Activated gamma-delta T cell treated with Interleukin-2 at 50 U/mL for 16 hours (primary cell): ENCODE data around the gene P2RY11.

Experiments
- DNase-seq: peaks from one replicate; pipeline ENCODE4 v3.0.0-alpha.2; 2020

Gene P2RY11

DNA sequence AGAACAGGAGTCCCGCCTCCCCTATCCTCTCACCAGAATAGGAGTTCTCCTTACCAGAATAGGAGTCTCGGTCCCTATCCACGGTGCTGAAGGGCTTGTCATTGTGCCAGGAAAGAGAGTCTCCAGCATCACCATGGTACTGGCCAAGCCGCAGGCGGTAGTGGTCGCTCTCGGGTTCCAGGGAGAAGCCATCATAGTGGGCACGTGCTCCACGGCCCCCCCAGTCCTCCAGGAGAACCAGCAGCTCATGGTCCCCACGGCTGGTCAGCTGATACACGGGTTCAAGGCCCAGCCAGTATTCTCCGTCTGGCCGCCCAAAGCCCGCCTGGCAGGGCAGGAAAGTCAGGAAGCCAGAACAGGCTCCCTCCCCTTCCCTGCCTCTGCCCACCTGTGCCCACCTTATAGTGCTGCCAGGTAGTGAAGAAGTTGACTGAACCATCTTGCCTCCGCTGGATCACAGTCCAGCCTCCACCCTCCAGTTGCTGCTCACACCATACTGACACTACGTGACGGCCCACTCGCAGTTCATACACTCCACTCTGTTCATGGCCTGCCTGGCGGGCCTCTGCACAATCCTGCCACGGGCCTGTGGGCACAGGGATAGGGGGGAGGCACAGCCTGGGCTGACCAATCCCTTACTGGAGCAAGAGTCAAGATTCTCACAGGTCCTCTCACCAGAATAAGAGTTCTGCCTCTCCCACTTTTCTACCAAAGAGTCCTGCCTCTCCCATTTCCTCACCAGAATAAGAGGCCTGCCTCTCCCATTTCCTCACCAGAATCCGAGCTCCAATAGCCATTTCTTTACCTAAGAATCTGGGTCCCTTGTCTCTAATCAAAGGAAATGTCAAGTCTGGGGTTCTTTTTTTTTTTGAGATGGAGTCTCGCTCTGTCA lies 18.0 kb upstream of the P2RY11 start:
- no peak for DNase-seq

DNA sequence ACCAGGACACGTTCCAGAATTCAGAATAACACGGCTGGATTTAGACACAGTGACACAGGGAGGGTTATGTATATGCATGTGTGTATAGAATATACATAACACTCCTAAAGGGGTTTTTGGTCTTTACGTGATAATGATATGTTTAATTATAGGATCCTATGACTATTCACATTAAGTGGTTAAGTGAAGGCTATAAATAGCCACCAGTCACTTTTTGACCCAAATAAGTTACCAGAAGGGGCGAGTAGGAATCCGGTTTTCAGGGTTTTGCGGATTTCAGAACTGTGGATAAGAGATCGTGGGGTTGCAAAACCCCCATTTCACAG lies 15.9 kb upstream of the P2RY11 start:
- no peak for DNase-seq

DNA sequence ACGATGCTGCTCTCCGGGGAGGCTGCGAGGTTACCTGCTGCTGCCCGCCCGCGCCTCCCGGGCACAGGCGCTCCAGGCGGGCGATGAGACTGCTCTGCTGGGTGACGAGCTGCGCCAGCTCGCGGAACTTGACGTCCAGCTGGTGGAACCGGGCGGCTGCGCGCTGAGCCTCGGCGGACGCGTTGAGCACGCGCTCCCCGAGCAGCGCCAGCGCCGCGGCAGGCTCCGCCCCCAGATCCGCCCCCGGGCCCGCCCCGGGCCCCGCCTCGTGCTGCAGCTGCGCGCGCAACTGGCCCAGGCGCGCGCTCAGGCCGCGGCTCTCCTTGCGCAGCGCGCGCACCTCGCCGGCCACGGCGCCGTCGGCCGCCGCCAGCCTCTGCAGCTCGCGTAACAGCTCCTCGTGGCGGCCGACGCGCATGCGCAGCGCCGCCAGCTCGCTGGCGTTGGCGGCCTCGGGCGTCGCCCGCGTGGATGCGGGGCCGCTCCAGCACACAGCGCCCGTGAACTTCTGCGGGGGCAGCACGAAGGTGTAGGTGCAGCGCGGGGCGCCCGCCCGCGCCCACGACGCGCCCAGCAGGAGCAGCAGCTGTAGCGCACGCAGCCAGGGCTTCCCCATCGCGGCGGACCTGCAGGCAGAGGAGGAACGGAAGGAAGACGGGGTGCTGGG lies 15.4 kb upstream of the P2RY11 start:
- peak; percentile 86 for DNase-seq

DNA sequence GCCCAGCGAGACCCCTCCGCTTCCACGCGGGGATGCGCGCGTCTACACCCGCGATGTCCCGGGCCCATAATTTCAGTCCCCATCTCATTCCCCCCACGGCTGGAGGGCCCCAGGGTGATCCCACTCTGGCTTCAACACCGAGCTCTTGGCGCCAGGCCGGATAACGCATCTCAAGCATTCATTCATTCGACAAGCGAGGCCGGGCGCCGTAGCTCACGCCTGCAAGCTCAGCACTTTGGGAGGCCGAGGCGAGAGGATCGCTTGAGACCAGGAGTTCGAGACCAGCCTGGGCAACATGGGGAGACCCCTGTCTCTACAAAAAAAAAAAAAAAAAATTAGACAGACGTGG lies 14.9 kb upstream of the P2RY11 start:
- DNase-seq, result no peak

DNA sequence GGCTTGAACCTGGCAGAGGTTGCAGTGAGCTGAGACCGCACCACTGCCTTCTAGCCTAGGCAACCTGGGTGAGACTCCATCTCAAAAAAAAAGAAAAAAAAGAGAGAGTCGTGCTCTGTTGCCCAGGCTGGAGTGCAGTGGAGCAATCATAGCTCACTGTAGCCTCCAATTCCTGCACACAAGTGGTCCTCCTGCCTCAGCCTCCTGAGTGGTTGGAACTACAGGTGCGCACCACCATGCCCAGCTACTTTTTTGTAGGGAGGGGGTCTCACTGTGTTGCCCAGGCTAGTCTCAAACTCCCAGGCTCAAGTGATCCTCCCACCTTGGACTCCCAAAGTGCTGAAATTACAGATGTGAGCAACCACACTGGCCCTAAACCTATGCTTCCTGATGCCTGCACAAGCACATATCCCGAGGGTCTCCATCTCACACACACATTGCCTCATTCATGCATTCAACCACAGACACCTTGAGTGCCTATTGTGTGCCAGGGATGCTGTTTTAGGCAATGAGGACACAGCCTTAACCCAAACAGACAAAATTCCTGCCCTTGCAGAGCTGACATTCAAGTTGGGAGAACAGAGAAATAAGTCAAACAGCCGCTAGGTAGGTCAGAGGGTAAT lies 11.2 kb upstream of the P2RY11 start:
- DNase-seq, result no peak

DNA sequence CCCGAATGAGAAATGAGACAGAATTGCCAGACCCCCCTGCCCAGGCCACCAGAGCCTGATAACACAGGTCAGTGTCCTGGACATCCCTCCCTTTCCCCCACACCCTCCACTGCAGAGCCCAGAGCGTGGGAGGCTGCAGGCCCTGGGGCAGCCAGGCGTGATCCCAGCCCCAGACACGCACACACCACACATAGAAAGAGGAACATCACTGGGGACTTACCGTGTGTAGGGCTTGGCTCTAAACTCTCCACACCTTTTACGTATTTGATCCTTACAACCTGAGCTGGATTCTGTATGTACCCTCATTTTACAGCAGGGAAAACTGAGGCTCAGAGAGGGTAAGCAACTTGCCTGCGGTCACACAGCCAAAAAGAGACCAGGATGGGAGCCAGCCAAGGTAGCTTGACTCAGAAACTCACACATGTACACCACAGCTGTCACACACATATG lies 8.7 kb upstream of the P2RY11 start:
- no peak for DNase-seq

DNA sequence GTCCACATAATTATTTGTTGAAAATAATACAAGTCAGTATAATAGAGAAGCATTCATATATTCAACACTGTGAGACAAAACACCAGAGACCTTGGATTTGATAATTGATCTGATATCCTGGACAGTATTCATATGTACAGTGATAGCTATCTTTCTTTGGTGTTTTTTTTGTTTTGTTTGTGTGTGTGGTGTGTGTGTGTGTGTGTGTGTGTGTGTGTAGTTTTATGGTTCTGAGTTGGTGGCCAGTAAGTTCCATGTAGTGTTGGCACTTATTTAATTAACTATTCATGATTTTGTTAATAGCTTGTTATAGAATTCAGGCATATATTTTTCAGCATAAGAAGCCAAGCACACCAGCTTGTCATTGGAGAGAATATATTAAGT lies 7.4 kb upstream of the P2RY11 start:
- DNase-seq, result no peak

DNA sequence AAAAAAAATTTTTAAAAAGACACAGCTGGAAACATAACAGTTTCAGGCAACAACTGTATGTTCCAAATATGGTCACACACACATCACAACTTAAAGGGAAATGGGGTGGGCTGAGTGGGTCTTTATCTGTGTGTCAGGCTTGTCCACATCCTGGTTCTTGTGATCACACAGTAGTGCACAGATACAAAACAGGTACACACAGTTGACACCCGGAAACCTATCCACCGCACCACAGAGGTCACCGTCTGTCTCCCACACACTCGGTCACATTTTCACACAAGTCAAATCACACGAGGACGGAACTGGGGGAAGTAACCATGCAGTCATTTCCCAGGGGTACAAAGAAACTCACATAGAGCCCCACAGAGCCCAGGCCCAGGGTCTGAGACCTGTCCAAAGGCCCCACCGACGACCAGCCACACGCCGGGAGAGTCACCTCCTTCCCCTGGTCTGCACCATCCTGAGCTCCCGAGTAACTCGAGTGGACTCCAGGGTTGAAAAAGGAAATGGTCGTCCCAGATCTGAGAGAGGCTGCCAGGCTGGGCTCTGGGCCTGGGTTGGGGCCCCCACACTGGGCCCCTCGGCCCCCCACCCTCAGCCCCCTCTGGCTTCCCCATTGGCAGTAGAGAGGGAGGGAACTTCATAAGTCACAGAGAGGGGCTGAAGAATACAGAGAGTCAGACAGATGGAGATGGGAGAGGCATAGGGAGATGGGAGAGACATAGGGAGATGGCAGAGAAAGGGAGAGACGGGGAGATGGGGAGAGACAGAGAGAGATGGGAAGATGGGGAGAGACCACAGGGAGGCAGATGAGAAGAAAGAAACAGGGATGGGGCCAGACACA lies 6.6 kb upstream of the P2RY11 start:
- peak; percentile 82 for DNase-seq

DNA sequence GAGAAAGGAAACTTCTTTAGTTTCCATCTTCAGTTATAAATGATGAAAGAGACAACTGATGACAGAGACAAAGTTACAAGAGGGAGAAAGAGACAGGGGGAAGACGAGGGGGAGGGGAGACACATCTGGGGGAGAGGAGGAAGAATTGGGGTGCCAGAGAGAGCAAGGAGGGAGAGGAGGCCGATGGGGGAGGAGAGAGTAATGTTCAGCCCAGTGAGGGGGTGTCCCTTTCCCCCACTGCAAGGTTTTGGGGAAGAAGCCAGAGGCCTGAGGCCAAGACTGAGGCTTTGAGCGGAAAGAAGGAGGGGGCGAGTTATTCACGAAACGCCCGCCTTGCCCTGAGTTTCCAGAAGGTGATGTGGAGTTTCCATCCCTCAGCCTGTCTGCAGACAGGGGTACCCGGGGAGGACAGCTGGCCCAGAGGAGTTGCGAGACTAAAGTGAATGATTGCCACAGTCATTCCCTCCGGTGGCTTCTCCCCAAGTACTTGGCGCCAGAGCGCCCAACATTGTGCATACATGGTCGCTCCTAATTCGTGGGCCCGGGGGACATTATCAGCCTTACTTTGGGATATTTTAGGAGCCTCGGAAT lies 5.9 kb upstream of the P2RY11 start:
- DNase-seq, result peak; percentile 47

DNA sequence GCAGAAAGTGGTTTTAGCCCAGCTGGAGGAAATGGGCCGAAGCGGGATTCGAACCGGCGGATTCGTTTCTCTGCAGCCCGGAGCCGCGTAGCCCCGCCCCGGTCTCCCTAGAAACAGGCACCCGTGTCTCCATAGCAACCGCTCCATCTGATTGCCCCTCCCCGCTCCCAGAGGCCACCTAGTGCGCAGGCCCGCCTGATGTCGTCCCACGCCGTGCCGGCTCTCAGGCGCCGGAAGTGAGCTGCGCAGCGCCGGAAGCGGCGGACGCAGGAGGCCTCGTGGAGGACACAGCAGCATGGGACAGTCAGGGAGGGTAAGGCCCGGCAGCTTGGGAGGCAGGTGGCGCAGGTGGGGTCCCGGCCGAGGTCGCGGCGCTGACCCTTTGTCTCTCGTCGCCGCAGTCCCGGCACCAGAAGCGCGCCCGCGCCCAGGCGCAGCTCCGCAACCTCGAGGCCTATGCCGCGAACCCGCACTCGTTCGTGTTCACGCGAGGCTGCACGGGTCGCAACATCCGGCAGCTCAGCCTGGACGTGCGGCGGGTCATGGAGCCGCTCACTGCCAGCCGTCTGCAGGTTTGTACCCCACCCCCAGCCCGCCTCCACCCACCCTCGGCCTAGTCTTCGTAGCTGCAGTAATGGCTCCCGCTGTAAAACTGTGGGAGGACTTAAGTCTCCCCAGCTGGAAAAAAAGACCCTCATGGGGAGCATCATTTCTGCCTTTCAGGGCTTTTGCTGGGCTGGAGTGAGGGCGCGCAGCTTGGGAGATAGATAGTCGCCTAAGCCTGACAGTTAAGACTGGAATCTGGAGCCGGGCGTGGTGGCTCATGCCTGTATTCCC lies 5.2 kb upstream of the P2RY11 start, which contains the start of gene PPAN:
PPAN (plus strand) TSS at position 263 of the 837 bp plus-strand sequence; CDS start at position 296, 33 bp downstream.
- peak; percentile 97 for DNase-seq

DNA sequence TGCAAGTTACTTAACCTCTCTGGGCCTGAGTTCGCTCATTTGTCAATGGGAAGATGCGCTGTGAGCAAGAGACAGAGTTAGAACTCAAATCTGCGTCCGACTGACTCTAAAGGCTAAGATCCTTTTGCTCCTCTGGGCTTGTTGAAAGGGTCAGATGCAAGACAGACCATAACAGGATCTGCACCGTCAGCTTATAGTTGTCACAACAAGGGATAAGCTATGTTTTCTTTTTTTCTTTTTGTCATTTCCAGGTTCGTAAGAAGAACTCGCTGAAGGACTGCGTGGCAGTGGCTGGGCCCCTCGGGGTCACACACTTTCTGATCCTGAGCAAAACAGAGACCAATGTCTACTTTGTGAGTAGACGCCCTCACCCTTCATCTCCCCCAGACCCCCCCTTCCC lies 4.2 kb upstream of the P2RY11 start:
- DNase-seq, result no peak

DNA sequence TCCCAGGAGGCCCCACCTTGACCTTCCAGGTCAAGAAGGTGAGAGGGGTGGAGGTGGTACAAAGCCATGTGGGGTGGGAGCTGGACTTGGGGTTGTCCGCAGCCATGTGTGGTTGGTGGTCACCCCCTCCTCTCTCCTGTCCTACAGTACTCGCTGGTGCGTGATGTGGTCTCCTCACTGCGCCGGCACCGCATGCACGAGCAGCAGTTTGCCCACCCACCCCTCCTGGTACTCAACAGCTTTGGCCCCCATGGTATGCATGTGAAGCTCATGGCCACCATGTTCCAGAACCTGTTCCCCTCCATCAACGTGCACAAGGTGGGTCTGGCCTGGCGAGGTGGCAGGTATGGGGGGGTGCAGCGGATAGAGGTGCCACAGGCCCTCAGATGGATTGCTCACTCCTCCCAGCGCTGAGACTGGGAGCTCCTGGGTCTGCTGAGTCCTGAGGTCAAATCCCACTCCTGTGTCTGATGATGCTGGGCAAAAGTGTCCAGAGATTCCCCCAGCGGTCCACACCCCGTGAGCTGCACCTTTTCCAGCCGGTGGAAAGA lies 3.6 kb upstream of the P2RY11 start:
- no peak for DNase-seq

DNA sequence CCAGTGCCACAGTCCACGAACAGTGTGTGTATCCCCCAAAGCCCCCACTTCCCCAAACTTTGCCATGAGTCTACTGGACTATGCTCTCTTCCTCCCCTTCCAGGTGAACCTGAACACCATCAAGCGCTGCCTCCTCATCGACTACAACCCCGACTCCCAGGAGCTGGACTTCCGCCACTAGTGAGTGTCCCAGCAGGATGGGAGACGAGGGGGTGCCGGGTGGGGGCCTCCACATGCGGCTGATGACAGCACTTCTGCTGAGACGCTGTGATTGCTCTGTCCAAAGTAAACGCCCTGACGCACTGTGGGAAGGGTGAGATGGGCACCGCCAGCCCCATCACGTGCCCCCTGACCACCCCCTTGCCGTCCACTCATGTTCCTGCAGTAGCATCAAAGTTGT lies 2.0 kb upstream of the P2RY11 start:
- DNase-seq, result no peak

DNA sequence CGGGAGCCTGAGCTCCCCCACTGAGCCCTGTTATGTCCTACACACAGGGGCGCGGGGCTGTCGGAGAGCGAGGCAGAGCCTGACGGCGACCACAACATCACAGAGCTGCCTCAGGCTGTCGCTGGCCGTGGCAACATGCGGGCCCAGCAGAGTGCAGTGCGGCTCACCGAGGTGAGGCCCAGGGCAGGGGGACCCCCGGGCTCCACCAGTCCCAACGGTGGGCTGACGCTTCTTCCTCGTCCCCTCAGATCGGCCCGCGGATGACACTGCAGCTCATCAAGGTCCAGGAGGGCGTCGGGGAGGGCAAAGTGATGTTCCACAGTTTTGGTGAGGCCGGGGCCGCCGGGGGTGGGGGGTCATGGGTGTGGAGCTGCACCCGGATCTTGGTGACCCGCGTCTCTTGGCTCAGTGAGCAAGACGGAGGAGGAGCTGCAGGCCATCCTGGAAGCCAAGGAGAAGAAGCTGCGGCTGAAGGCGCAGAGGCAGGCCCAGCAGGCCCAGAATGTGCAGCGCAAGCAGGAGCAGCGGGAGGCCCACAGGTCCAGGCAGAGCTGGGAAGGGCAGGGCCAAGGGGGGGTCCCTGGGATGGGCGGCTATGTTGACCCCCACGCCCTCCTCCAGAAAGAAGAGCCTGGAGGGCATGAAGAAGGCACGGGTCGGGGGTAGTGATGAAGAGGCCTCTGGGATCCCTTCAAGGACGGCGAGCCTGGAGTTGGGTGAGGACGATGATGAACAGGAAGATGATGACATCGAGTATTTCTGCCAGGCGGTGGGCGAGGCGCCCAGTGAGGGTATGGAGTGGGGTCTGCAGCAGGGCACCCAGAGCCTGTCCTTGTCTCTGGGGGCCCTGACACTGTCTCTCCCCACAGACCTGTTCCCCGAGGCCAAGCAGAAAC lies 1.2 kb upstream of the P2RY11 start:
- DNase-seq, result no peak

DNA sequence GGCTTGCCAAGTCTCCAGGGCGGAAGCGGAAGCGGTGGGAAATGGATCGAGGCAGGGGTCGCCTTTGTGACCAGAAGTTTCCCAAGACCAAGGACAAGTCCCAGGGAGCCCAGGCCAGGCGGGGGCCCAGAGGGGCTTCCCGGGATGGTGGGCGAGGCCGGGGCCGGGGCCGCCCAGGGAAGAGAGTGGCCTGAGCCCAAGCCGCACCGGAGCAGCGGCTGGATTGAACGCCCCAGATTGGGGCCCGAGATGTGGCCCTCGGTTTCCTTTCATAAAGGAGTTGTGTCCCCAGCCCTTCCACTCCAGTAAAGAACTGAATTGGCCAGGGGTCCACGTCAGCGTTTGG lies 548 bp upstream of the P2RY11 start:
- DNase-seq, result no peak

DNA sequence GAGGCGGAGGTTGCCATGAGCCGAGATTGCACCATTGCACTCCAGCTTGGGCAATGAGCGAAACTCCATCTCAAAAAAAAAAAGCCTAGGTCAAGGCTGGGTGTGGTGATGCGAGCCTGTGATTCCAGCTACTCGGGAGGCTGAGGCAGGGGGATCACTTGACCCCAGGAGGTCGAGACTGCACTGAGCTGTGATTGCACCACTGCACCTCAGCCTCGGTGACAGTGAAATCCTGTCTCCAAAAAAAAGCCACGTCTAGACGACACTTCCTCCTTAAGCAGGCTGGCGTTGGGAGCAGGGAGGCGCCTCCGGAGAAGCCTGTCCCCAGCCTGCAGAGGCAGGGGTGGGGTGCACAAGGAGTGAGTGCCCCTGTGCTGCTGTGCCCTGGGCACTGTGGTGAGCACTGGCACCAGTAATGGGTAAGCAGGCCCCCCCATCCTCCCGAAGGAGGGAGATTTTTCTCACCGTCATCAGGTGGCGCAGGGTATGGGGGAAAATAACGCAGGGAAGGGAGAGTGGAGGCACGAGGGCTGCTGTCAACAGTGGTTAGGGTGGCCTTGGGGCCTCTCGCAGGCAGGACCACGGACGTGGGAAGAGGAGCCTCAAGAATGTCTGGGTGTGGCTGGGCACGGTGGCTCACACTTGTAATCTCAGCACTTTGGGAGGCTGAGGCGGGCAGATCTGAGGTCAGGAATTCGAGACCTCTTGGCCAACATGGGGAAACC lies 706 bp downstream of the P2RY11 start:
- peak; percentile 66 for DNase-seq

DNA sequence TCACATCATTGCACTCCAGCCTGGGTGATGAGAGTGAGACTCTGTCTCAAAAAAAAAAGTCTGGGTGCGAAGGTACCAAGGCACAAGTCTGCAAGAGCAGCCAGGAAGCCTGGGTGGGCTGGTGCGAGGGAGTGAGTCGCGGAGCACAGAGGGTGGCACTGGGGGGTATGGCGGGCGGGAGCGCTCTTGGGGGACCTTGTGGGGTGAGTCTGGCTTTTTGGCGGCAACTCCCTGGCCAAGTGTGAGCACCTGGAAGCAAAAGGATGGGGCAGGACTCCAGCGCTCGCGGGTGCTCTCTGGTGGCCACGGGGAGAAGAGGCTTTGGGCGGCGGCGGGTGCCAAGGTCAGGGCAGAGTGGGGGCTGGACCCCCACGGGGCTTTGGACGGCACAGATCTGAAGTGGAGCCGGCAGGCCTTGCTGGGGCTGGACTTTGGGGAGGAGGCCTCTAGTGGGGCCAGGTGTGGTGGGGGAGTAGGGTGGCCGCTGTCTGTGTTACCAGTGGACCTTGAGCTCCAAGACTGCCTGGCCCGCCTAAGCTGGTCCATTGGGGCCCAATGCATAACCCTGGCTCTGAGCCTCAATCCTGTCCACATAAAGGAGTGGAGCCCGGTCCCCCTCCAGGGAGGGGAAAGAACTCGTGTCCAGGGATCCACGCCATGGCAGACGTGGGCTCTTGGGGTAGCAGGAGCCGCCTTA lies 1.6 kb downstream of the P2RY11 start:
- peak; percentile 59 for DNase-seq

DNA sequence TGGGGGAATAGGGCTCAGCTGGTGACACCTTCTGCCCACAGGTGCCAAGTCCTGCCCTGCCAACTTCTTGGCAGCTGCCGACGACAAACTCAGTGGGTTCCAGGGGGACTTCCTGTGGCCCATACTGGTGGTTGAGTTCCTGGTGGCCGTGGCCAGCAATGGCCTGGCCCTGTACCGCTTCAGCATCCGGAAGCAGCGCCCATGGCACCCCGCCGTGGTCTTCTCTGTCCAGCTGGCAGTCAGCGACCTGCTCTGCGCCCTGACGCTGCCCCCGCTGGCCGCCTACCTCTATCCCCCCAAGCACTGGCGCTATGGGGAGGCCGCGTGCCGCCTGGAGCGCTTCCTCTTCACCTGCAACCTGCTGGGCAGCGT lies 2.1 kb downstream of the P2RY11 start:
- no peak for DNase-seq

DNA sequence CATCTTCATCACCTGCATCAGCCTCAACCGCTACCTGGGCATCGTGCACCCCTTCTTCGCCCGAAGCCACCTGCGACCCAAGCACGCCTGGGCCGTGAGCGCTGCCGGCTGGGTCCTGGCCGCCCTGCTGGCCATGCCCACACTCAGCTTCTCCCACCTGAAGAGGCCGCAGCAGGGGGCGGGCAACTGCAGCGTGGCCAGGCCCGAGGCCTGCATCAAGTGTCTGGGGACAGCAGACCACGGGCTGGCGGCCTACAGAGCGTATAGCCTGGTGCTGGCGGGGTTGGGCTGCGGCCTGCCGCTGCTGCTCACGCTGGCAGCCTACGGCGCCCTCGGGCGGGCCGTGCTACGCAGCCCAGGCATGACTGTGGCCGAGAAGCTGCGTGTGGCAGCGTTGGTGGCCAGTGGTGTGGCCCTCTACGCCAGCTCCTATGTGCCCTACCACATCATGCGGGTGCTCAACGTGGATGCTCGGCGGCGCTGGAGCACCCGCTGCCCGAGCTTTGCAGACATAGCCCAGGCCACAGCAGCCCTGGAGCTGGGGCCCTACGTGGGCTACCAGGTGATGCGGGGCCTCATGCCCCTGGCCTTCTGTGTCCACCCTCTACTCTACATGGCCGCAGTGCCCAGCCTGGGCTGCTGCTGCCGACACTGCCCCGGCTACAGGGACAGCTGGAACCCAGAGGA lies 2.6 kb downstream of the P2RY11 start:
- DNase-seq, result no peak
